CD4-positive, alpha-beta T cell treated with Interleukin-15 for 1 hour (primary cell): ENCODE data around the gene NOS1AP.
"Not testable (repeated sequence)": the region's sequence is repeated elsewhere in the genome, so short reads cannot be mapped to it uniquely, and the experiment has no call there.

ENCODE experiments used
- DNase-seq: peaks from one replicate; pipeline ENCODE4 v3.0.0-alpha.2; 2020

The NOS1AP gene

GRCh38 chr1:162172311-162173102 lies 103.0 kb downstream of the NOS1AP start:
- DNase-seq, result no peak

GRCh38 chr1:162173607-162174006 lies 104.1 kb downstream of the NOS1AP start:
- not testable (repeated sequence) for DNase-seq

GRCh38 chr1:162174027-162174426 lies 104.5 kb downstream of the NOS1AP start:
- not testable (repeated sequence) for DNase-seq

GRCh38 chr1:162175379-162176081 lies 106.0 kb downstream of the NOS1AP start:
- no peak for DNase-seq

GRCh38 chr1:162177126-162177525 lies 107.6 kb downstream of the NOS1AP start:
- DNase-seq, result no peak

- DNase-seq, result no peak
Measured at GRCh38 chr1:162178432-162178831, 108.9 kb downstream of the NOS1AP start.

- no peak for DNase-seq
Measured at GRCh38 chr1:162179121-162179520, 109.6 kb downstream of the NOS1AP start.

GRCh38 chr1:162180813-162181212 lies 111.3 kb downstream of the NOS1AP start:
- DNase-seq, result no peak

- no peak for DNase-seq
Measured at GRCh38 chr1:162182090-162182489, 112.6 kb downstream of the NOS1AP start.

GRCh38 chr1:162185314-162186025 lies 116.0 kb downstream of the NOS1AP start:
- DNase-seq, result no peak

GRCh38 chr1:162186026-162186374 lies 116.5 kb downstream of the NOS1AP start:
- no peak for DNase-seq

GRCh38 chr1:162186406-162186805 lies 116.9 kb downstream of the NOS1AP start:
- no peak for DNase-seq

- DNase-seq, result no peak
Measured at GRCh38 chr1:162187687-162188276, 118.3 kb downstream of the NOS1AP start.

GRCh38 chr1:162189345-162189744 lies 119.9 kb downstream of the NOS1AP start:
- no peak for DNase-seq

GRCh38 chr1:162191396-162192305 lies 122.2 kb downstream of the NOS1AP start:
- no peak for DNase-seq

- no peak for DNase-seq
Measured at GRCh38 chr1:162192306-162192678, 122.8 kb downstream of the NOS1AP start.

GRCh38 chr1:162192763-162193162 lies 123.3 kb downstream of the NOS1AP start:
- DNase-seq, result no peak

GRCh38 chr1:162193221-162193620 lies 123.7 kb downstream of the NOS1AP start:
- DNase-seq, result no peak

GRCh38 chr1:162193815-162194214 lies 124.3 kb downstream of the NOS1AP start:
- DNase-seq, result no peak

- no peak for DNase-seq
Measured at GRCh38 chr1:162195567-162195966, 126.1 kb downstream of the NOS1AP start.

GRCh38 chr1:162196387-162196786 lies 126.9 kb downstream of the NOS1AP start:
- no peak for DNase-seq

GRCh38 chr1:162197041-162197531 lies 127.6 kb downstream of the NOS1AP start:
- DNase-seq, result no peak
